Activated gamma-delta T cell treated with Interleukin-2 at 50 U/mL for 16 hours (primary cell): ENCODE data around the gene IYD.

Experiments
- DNase-seq: peaks from one replicate; pipeline ENCODE4 v3.0.0-alpha.2; 2020

The IYD gene

DNA sequence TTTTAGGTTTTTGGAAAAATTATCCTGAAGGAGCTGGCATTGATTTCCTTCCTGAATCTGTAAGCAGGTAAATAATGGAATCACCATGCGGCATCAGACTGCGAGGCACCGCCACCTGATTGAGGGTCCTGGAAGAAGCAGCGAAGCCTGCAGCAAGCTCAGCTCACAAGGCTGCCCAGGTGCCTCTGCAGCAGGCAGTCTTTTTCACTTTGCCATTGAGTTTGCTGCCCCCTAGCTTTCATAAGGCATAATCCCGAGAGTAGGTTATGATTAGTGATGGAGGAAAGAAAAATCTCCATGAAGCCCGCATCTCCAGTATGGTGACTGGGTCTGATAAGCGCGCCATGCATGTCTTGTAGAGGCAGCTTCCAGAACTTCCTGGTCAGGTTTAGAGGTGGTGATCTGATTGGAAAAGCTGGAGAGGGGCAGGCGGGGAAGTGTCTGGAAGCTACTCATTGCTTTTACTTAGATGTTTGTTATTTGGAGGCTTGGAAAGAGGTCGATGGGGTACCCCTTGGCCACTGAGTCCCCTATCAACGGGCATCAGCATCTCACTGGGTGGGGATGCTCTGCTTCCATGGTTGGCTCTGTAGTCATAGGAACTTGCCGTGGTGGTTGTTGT is 26.7 kb downstream of the IYD start:
- DNase-seq: peak; percentile 24

DNA sequence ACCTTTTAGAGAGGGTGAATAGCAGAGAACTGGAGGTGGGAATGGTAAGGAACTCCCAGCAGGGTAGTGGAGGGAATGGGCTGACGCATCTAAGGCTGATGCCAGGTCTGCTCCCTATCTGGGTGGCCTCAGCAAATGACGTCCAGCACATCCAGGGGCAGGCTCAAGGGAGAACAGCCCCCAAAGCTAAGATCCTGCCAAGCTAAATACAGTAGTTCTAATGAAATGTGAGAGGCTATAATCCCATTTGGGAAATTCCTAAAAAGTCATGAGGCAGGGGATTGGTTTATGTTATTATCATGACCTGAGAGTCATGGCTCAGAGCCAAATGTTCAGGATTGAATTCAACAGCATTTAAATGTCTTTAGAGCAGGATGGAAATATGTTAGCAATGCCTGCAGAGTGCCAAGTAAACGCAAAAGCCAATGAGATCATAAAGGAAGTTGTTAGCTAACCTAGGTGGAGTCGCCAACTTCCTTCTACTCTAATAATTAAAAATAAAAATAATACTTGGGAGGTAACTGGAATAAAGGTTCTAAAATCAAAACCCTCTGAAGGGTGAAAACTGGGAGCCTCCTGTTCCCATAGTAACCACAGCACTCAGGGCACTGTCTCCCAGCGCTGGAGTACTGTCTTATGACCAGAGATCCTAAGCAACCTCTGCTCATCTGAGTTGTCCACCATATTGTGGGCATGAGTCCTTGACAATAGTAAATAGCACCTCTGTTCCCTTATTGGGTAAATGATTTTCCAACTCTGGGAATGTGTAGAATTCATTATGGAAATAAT is 34.8 kb downstream of the IYD start:
- DNase-seq: no peak

DNA sequence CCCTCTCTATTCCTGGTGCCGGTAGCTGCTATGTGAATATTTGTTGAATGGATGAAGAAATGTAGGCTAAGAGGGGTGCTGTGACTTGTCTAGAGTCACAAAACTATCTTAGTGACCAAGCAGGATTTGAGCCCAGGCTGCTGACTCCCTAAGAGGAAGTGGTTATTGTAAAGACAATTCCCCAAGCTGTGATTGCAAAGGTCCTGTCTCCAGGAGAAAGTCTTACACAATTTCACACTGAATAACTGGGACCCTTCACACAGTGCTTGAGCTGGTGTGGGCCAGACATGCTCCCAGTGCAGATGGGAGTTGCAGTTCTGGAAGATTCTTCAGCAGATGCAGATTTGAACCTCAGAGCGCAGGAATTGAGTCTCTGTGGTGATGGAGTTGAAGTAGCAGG is 38.1 kb downstream of the IYD start:
- DNase-seq: no peak

DNA sequence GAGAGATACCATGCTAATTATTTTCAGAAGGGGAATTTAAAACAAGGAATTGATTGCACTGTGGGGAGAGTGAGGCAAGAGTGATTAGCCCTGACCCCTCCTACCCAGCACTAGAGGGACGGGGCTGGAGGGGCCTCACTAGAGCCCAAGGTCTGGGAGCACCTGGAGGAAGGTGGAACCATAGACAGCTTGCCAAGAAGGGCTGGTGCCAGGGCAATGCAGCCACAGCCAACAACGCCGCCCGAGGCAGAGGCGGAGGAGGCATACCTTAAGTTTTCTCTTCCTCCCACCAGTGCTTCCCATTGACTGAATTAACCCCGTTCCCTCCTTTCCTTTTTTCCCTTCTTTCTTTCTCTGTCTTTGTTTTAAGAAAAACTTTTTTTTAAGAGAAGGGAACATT is 40.0 kb downstream of the IYD start:
- no peak for DNase-seq

DNA sequence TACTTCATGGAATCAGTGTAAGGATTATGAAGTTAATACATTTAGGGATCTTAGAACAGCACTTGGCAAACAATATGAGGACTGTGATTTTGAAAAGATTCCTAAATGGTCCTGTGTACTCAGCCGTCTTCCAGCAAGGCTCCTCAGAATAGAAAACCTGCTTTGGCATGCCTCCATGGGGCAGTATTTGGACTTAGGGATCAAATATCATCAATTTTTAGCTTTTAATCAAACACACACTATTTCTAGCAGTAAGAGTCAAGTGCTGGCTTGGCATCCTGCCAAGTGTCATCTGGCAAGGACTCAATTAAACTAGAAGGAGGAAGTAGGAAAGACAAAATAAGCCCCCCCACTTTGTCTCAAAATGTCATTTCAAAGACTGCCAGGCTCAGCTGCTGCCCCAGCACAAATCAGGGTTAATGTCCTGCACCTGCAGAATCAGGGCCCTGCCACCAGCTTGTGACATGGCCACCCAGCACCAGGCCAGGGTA is 40.8 kb downstream of the IYD start:
- no peak for DNase-seq

DNA sequence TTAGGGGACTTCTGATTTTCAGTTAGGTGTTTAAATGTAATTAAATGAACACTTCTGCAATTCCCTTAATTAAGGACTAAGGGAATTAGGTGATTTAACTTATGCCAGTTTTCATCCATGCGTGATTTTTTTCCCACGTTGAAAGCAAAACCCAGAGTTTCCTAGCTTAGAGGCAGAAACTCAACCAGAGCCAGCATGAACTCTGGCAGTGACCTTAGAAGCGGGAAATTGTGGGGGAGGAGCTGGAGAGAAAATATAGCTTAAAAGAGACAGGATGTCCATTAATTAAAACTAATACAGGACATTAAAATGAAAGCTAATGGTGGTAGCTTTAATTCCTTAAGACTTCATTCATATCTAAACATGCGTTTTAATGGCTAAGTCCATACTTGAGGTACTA is 41.6 kb downstream of the IYD start:
- no peak for DNase-seq

DNA sequence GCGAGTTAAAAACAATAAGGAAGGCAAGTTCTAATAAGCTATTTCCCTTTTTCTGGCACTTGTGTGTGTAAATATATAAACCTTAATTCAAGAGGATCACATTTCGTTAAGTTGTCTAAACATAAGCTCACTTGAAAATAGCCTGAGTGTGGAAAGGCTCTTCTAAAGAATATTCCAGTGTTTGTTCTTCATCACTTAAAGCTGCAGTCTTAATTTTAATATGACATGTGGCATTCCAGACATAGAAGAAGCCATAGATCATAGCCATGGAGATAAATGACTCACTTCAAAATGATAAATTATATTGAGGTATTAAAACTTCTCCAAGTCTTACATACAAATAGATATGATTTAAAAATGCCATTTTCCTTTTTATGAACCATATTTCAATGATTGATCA is 42.1 kb downstream of the IYD start:
- no peak for DNase-seq

DNA sequence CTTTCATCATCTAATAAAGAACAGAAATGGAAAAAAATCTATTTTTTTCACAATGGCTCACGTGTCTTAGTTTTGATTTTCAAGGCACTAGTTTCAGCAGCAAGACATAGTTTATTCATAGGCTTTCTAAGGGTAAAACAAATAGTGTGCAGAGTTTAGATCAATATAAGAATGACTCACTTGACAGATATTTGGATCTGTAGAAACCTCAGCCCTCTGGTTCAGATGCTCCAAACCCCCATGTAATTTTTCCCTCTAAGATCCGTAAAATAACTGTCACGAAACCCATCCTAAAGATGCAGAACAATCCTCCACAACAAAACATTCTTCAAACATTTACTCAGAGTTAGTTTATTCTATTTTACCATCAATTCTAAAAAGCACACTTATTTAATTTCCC is 43.4 kb downstream of the IYD start:
- no peak for DNase-seq

DNA sequence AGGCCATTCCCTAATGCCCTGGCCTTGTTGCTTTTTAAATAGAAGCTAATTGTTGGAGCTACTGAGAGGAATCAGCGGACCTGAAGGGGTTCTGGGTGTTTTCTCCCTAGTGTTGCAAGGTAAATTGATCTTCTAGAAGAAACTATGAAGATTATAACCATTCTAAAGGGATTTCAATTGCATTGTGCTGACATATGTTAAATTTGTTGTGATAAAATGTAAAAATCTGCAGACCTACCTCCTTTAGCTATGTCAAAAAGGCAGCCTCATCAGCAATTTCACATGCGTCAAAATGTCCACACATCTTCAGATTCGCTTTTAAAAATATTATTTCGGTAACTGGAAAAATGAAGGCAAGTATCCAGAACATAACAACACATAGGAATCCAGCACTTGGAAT is 44.4 kb downstream of the IYD start:
- no peak for DNase-seq

DNA sequence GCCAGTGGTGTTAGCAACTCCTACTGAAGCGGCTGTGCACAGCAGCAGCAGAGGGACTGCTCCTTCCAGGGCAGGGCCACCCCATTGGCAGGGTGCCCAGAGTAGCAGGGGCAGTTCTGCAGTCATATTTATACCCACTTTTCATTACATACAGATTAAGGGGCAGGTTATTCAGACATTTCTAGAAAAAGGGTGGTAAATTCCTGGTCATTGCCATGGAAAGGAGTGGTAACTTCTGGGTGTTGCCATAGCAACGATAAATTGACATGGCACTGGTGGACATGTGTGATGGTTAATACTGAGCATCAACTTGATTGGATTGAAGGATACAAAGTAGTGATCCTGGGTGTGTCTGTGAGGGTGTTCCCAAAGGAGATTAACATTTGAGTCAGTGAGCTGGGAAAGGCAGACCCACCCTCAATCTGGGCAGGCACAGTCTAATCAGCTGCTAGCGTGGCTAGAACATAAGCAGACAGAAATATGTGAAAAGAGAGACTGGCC is 45.0 kb downstream of the IYD start:
- DNase-seq: no peak

DNA sequence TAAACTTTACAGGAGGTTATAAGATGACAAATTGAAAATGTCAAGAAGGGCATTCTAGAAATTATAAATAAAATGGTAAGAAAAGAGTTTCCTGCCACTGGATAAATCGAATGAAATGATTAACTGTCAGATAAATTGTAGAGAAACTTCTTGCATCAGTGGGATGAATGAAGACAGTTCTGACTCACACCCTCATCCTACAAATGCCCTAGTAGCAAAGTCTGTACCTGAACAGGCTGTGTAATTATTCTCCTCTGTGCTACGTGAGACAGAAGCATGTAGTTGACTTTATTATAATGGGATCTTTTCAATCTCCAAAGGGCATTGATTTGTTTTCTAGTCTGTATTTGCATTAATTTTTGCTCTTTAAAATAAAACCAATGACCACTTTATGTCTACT is 47.3 kb downstream of the IYD start:
- DNase-seq: no peak

DNA sequence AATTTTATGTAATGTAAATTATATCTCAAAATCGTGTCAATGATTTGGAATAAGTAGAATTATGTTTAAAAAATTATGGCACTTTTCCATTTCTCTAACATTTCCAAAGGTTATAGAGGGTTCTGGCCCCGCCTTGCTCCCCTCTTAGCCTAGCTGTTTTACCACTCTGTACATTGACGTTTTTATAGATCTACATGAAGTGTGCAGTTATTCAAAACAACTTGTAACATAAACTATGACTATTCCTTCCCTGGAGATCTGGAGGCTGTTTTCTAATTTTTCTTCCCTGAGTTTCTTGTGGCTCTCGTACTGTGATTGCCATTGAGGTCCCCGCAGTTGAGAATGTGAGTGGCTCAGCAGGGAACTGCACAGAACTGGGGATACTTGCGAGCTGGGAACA is 48.4 kb downstream of the IYD start:
- no peak for DNase-seq

DNA sequence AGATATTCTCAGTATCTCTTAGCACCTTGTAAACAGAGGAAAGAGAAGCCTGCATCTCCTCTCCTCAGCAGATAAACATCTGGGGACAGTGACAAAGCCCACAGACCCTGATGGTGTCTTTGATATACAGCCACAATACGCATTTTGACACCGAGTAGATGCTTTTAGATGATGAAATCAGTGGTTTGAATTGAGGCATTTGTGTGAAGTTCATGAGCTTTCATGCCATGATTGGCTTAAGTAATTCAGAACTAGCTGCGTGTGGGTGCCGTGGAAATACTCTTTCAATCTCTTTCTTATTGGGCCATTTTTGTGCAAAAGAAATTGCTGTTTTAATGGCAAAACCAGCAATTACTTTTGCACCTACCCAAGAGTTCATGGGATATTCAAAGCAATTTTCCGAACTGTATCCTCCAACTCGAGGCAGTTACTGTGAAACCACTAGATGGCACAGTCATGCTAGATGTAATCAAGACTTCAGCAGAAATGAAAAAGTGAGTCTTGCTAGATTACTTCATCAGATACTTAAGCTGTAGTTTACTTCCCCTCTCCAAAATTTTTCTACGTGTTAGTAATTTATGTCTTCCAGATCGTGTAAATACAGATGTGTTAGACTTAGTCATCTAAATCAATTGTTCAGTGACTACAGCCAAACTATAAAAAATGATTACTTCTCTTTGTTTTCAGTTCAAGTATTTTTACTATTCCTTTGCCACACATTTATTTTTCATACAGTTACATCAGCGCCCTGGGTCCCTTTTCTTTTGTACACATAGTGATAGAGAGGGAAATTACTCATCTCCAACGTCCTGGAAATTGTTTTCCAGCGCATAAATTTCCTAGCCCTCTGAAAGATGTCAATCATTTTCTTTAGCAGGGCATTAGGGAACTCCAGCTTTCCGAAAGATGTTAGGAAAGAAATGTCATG is 49.4 kb downstream of the IYD start:
- DNase-seq: no peak

DNA sequence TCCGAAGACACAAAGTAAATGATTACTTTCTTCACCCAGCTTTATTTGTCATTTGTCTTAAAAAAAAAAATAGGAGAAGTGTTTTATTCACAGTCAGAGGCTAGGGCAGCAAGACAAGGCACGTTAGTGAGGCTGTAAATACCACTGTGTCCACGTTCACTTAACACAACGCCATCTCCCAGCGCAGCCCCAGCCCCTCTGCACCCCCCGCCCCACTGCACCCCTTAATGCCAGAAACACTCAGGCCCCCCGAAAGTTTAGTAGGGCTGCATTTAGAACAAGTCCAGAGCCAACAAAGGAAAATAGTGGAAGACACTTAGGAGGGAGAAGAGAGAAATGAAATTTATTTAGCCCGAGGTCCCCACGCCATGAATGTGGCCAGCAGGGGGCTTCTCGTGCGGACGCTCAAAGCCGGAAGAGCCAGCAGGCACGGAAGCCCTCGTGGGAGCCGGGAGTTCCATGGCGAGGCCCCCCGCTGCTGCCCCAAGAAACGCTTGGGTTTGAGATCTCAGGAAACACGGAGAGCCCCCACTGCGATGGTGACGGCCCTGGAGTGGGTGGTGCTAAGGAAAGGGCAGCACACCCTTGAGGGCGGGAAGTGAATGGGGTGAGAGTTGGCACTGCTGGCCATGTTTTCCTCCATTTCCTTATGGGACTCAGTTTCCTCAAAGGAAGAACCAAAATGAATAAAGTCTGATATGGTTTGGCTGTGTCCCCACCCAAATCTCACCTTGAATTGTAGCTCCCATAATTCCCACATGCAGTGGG is 50.2 kb downstream of the IYD start:
- DNase-seq: peak; percentile 41

DNA sequence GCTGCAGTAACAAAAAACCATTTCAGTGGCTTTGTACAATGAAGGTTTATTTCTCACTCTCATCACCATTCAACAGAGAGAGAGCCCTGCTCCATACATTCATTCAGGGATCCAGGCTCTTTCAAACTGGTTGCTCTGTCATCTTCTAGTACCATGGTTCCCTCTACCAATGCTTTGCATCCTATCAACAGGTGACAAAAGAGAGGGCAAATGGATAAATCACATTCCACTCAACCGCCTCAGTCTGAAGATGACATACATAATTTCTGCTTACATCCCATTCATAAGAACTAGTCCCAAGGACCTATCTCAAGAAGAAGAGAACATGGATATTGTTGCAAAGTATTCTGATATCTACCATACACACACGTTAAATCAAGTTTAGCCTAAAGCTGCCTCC is 51.6 kb downstream of the IYD start:
- DNase-seq: no peak

DNA sequence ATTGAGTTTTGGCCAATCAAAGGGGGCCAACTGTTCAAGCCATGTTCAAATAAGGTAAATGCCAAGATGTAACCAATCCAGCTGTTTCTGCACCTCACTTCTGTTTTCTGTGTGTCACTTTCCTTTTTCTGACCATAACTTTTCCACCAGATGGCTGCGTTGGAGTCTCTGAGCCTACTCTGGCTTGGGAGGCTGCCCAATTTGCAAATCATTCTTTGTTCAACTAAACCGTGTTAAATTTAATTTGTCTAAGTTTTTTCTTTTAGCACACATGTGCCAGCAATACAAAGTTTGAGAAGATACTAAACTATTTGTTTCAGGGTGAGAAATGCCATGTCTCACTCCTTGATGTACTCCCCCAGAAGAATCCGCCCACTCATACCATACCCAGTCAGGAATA is 52.1 kb downstream of the IYD start:
- no peak for DNase-seq

DNA sequence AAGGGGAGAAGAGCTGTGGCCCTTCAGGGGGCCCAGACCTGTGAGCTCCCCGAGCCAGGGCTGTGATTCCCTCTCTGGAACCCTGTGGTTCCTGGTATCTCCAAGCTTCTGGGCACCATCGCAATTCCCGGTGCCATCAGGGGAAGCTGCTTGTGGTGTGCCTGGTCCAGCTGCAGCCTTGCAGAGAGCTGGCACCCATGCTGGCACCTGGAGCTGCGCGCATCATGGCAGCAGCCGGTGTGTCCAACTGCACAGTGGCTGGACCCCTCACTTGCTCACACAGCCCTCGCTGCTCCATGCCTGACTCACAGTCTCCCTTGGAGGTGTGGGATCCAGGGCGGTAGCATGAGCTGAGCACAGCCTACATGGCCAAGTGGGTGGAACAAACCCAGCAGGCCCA is 56.7 kb downstream of the IYD start:
- DNase-seq: no peak

DNA sequence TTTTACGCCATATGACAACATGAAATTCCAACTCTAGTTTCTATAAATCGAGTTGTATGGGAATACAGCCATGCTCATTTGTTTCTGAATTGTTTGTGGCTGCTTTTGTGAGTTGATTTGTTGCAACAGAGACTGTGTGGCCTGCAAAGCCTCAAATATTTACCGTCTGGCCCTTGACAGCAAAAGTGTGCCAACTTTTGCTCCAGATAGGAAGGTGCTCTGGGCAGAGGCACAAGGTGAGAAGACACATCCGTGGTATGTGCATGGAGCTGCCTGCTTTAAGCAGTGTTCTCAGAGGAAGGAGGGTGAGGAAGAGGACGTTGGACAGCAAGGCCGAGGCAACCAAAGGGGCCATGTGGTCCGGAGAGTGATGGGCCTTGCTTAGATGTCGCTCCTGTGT is 57.4 kb downstream of the IYD start:
- DNase-seq: no peak

DNA sequence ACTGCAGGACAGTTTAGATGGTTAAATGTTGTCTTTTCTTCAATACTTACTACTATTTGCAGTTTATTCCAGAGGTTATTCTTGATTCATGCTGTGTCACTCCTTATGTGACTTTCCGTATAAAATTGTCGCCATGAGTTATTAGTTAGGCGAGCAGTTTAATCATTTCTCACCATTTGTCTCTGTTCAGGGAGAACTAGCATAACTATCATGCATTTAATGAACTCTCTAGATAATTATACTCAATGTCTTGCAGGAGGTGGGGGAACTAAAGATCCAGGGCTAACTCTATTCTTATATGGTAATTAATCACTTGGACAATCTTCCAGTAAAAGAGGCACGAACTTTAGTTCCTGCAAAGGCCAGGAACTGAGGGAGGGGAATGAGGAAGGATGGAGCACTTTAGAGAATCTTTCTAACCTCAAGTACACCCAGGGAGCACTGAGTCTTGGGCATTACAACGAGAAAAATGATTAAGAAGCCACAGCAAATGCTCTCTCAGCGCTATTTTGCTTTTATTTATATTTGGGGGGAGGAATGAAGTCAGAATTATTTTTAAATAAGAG is 58.3 kb downstream of the IYD start:
- DNase-seq: no peak

DNA sequence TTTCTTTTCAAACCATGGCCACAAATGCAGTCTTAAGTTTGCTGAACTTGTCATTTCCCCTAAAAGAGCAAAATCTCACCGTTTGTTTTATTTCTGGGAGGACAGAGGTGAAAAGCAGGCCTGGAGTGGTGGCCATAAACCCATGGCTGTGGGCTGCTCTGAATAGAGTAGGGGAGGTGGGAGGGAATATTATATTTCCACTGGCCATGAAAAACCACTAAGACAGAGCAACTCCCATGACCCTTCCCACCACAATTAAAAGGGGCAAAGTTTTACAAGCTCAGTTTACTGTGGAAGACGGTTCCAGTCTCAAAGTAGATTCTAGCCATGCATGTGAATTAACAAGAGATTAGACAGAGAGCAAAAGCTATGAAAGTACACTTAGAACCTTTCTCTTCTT is 59.0 kb downstream of the IYD start:
- no peak for DNase-seq

DNA sequence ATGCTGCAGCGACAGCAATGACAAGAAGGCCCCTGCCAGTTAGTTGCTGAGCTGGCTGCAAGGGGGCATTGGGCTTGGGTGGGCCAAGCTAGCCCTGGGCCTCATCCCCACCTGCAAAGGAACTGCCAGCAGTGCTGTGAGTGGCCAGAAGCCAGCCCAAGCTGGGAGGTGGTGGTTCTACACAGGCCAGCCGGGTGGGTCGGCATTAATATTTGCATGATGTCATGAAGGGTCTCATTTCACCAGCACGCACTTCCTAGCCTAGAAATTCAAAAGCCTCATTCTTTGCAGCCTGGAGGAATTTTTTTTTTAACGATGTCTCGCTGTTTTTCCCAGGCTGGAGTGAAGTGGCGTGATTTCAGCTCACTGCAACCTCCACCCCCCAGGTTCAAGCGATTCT is 62.0 kb downstream of the IYD start:
- DNase-seq: no peak

DNA sequence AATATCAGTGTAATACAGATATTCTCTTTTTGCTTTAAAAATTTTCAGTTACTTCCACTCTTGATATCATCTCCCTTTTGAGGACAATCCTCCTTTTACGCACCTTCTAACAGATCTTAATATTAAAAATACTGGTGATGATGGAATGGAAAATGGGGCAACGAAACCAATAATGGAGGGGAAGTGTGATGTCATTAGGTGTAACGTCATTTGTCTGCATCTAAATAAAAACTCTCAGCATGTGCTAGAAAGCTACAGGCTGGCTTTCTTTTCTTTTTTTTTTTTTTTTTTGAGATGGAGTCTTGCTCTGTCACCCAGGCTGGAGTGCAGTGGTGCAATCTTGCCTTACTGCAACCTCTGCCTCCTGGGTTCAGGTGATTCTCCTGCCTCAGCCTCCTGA is 66.5 kb downstream of the IYD start:
- DNase-seq: no peak
